GM21447 (cell line): ENCODE measurements around the gene PPP3CA.

ENCODE experiments used
- ATAC-seq: cut with Tn5 transposase; IDR thresholded peaks from one replicate; pipeline ENCODE4 v1.9.1; 2021; ENCODE audit not compliant: unreplicated experiment

Gene PPP3CA

DNA sequence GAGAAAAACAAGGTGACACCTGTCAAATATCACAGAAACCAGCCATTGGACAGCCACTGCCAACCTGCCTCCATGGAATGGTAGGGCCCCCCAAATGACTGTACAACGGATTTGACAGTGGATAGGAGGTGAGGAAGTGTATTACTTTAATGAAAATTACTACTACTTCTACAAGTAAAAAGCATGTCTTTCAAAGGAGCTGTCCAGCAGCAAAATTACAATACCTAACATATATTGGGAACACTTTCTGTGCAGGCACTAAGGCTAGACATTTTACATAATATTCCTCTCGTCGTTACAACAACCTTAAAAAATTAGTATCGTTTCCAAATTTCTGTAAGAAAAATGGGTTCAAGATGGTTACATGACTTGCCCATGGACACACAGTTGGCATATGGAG, 14.9 kb downstream of the PPP3CA start:
- ATAC-seq: no peak

- no peak for ATAC-seq
Measured at GRCh38 chr4:101331017-101331416, 16.3 kb downstream of the PPP3CA start.

GRCh38 chr4:101329592-101329991, 17.7 kb downstream of the PPP3CA start:
- ATAC-seq: no peak

GRCh38 chr4:101328063-101328602, 19.2 kb downstream of the PPP3CA start:
- ATAC-seq: peak; percentile 94

- no peak for ATAC-seq
Measured at GRCh38 chr4:101326576-101326975, 20.8 kb downstream of the PPP3CA start.

DNA sequence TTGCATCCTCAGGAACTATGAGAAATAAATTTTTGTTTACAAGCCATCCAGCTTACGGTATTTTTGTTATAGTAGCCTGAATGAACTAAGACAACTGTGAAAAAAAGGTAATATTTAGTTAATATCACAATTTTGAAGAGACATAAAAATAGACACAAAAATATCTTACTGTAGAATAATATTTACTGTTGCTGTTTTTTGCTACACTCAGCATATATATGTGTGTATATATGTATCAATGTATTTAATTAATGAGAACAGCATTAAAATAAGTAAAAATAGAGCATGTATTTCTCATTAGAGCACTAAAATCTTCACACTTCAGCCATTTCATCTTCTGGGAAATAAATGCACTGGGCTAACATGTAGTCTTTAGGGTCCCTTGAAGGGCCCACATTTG, 24.6 kb downstream of the PPP3CA start:
- no peak for ATAC-seq

DNA sequence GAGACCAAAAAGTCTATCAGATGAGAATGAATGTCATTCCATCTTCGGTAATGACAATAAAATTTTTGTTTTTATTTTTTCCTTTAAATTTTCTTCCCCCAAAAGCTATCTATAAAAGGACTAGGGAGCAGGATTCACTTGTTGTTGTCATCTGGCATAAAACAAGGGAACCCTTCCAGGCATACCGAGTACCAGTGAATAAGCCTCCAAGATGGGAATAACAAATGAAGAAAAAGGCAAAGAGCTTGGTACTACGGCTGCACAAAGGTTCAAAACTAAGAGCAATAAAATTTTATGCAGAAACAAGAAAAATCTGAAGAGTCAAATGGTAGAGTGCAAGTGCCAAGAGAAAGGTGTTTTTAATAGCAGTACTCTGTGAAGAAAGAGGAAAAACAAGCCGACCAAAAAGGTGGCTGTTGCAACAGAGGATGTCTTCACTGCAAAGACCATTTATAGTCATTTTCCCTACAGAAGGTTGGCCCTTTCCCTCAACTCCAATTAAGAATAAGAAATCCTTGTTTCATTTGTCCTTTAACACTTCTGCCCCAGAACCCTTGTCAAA, 25.8 kb downstream of the PPP3CA start:
- no peak for ATAC-seq

- ATAC-seq: no peak
Measured at GRCh38 chr4:101315786-101316185, 31.5 kb downstream of the PPP3CA start.

DNA sequence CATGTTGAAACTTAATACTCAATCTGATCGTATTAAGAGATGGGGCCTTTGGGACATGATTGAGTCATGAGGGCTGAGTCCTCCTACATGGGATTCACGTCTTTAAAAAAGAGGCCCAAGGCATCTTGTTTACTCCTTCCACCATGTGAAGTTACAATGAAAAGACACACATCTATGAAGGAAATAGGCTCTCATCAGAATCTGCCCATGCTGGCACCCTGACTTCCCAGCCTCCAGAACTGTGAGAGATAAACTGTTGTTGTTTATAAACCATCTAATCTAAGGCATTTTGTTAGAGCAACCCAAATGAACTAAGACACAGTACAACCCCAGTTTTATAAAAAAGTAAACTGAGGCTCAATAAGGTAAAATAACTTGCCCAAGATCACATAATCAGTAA, 32.3 kb downstream of the PPP3CA start:
- ATAC-seq: no peak

DNA sequence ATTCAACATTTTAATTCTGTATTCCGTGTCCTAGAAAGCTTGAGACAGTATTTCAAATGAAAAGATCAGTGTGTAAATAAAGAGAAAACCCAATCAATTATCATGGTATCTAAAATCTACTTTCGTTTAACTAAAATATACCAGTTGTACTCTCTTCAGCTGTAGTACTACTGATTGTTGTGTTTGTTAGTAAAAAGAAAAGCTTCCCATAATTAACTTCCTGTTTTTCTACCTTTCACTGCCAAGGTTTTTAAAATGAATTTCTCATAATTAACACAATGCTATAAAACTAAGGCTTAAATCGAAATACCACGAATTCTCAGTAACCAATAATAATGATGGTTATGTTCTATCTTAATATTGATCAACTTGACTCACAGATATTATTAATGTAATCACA, 37.4 kb downstream of the PPP3CA start:
- no peak for ATAC-seq

DNA sequence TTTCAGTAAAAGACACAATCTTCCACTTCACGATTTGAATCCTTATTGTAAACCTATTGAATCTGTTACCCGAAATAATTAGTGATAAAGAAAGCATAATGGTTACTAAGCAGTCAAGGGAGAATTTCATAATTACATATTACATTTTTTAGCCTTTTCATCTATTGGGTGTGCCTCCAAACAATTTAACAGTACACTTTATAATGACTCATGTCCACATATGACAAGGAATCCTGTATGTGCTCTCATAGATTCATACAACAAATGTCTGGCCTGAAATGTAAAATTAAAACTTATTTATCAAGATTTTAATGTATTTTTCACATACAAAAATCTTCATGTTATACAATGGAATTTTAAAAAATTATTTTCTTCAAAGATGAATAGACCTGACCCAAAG, 39.4 kb downstream of the PPP3CA start:
- ATAC-seq: no peak

DNA sequence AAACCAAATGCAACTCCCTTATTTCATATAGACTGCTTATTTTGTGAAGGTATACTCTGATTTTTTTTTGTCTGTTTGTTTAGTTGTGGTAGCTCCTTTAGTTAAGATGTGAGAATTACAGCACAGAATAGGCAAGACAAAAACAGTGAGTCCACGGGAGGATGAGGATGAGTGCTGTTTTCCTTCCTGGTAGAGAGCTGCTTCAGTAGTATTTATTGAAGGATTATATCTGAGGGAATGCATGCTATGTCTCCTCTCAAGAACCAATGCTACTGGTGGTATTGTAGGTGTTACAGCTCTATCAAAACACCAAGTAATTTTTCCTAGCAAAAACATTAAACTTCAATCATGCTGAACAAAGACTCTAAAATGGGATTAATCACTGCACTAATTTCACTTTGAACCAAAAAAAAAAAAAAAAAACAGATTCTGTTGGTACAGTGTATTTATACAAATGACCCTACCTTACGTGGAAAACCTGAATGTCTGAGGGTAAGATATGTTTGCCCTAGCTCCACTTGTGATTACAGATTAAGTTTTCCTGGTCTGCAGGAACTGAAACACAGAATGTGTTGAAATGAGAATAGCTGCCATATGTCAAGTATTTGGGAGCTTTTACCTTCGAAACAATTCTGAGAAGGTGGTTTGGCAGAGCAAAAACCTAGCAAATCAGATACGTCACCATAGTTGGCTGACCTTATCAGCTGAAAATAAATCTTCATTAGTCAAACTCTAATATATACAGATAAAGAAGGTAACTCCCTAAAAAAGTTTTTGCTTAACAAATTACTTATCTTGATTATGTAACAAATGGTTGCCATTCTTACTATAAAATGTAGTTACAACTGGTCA, 40.3 kb downstream of the PPP3CA start:
- peak; percentile 8 for ATAC-seq

- ATAC-seq: peak; percentile 68
Measured at GRCh38 chr4:101306225-101306624, 41.1 kb downstream of the PPP3CA start.

GRCh38 chr4:101304916-101305315, 42.4 kb downstream of the PPP3CA start:
- no peak for ATAC-seq

DNA sequence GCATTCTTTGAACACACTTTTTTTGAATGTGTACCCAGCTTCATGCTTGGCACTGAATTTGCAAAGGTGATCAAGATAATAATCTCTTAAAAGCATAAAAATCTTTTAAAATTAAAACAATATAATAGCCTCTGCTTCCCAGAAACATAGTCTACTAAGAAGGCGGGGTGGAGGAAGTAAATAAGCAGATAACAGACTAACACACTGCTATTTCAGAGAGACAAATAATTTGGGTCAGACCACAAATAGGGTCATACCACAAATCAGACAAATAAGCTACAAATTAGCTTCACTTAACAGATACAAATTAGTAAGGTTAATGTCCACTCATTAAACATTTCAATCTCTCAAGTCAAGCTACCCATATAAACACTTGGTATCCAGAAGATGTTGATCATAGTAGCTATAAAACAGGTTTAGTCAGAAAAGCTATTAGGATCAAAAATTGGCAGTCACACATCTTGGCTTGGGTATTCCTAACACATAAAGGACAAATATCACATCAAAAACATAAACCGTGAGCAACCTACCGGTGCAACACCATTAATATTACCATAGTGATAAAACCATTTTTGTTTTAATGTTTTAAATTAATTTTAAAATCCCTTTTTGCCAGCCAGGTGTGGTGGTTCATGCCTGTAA, 47.3 kb downstream of the PPP3CA start:
- no peak for ATAC-seq

DNA sequence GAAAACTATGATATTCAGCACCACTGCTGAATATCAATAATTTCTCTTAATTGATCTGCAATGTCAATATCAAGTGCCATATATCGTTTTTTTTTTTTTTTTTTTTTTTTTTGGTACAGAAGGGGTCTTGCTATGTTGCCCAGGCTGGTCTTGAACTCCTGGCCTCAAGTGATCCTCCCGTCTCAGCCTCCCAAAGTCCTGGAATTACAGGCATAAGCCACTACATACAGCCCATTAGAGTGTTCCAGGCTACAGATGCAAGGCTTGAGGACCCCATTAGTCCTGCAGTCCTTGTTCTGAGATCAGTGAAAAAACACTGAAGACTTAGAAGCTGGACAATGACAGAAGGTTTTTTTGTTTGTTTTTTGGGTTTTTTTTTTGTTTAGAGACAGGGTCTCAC, 48.3 kb downstream of the PPP3CA start:
- no peak for ATAC-seq

DNA sequence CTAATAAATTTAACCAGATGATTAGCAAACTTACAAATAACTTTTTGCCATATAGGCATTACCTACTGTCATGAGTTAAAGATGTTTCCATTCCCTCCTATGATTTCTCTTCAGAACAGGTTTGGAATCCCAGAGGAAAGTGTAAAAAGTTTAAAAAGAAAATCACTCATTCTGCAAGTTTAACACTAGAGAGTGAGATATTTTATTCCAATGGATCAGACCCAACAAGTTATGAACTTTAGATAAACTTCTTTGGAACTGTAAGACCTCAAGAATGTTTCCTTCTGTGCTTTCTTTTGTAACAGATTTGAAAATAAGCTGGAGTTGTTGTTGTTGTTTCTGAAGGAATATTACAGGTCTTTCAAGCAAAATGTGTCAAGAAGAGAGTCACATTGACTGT, 51.6 kb downstream of the PPP3CA start:
- ATAC-seq: no peak

- no peak for ATAC-seq
Measured at GRCh38 chr4:101294597-101294996, 52.7 kb downstream of the PPP3CA start.

GRCh38 chr4:101292901-101293300, 54.4 kb downstream of the PPP3CA start:
- ATAC-seq: no peak

DNA sequence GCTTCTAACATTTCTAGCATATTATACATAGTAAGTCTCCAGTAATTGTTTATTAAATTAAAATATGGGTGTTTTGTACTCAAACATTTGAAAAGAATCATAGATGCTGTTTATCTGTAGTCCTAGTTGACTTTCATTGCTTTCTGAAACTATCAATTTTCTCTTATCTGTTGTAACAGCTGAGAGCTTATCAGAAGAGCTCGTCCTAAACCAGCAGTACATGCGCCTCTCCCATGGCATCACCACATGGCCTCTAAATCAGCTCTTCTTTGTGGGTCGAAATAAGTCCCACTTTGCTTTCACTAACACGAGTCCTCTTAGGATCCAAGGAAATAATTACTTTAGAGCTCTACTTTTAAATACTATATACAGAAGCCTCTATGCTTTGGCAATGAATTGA, 55.1 kb downstream of the PPP3CA start:
- no peak for ATAC-seq

- ATAC-seq: no peak
Measured at GRCh38 chr4:101291198-101291597, 56.1 kb downstream of the PPP3CA start.

- ATAC-seq: no peak
Measured at GRCh38 chr4:101290654-101291053, 56.7 kb downstream of the PPP3CA start.
